Erythroblast (primary cell): ENCODE data around the gene BNIP5.

Source experiments
- GATA1 ChIP-seq: IDR thresholded peaks from 2 replicates; pipeline ENCODE4 v1.6.1; 2011; ENCODE audit warnings: low read depth, mild to moderate bottlenecking, control low read depth, low read length, moderate library complexity
- POLR2A ChIP-seq: IDR thresholded peaks from 2 replicates; pipeline ENCODE4 v1.6.1; 2011; ENCODE audit warnings: mild to moderate bottlenecking, low read length

DNA sequence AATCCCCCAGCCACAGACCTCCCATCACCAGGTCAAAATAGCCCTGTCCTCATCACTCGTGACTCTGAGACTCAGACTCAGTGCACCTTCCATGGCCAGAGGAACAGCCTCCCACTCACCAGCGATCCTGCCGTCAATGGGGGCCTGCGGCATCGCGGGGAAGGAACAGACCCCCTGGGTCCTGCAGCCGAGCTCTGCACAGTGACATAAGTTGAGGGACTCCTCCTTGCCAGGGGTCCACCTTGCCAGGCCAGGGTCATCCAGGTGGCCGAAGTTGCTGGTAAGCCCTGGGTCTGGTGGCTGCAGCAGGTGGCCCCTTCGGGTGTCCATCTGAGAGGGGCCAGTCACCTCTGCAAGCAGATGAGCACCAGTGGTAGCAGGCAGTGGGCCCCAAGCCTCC lies 34.5 kb upstream of the BNIP5 start:
- no peak for TF ChIP-seq POLR2A
- no peak for TF ChIP-seq GATA1
